GM19452 (cell line): ENCODE results near the gene BTD.

Experiments used
- ATAC-seq: cut with Tn5 transposase; IDR thresholded peaks from one replicate; pipeline ENCODE4 v1.9.1; 2021; ENCODE audit not compliant: unreplicated experiment

Gene BTD

DNA sequence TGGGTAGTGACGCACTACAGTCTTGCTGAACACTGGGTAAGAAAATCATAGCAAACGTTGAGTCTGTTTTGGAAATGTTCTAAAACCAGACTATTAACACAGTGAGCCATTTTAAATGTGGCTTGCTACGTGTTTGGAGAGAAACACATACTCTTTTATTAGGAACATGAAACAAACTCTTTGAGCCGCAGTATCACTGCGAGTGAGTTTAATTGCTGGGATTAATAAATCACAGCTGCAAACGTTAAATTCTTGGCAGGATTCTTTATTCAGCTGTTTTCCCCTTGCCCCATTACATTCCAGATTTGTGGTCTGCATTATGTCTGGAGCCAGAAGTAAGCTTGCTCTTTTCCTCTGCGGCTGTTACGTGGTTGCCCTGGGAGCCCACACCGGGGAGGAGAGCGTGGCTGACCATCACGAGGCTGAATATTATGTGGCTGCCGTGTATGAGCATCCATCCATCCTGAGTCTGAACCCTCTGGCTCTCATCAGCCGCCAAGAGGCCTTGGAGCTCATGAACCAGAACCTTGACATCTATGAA, 33.6 kb downstream of the BTD start:
- ATAC-seq = no peak

DNA sequence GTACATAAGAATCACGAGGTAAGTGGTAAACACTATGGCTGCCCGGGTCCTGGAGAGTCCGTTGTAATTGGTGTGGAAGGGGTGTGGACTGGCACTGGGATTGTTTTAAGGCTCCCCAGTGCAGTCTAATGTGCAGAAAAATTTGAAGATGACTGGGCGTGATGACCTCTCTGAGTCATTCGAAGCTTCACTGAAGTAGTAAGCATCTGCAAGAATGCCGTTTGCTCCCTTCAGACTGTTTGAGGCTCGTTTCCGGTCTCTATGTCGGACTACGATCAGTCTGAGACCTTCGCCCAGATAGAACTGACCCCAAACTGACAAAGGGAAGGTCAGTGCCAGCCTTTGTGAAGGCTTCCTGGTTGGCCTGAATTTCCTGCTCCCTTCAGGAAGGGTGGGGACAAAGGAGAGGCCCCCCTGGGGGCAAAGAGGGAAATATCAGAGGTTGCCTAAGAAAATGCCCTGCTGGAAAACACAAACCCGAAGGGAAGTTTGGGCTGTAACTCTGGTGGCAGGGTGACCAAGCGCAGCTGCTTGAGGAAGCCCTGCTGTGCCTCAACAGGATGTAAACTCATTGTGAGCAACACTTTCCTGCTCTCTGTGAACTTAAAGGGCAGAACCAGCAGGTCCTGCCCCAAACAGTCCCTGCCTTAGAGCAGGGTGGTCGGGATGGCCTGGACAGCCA, 34.6 kb downstream of the BTD start:
- peak; percentile 77 for ATAC-seq

DNA sequence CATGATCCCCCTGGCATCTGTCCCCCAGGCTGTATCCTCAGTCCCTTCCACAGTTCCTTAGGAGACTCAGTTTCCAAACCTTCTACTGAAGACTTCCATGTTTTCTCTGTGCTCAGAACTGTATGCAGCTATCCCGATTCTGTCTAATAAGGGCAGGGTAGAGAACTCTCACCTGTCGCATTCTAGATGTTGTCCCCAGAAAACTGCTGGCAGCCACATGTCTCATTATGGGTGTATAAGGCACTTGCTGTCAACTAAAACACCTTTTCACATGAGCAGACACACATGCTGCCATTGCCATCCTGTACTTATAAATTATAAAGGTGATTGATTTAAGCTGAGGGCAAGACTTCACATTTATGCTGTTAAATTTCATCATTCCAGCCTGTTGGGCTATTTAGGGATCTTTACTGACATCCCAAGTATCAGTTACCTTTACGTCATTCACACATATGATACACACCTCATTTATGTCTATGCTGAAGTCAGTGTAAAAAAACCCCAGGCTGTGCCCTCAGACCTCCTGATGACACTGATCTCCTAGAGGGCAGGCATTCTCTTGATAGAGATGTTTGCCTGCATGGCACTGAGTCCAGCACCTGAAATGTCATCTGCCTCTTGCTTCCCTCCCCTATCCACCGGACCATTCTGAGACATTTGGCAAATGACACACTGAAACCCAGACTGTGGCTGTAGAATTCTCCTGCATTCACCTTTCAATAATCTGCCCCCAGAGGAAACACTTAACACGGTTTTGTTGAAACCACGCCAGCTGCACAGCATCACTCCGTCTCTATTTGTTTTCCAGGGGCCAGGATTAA, 35.8 kb downstream of the BTD start:
- ATAC-seq = no peak

DNA sequence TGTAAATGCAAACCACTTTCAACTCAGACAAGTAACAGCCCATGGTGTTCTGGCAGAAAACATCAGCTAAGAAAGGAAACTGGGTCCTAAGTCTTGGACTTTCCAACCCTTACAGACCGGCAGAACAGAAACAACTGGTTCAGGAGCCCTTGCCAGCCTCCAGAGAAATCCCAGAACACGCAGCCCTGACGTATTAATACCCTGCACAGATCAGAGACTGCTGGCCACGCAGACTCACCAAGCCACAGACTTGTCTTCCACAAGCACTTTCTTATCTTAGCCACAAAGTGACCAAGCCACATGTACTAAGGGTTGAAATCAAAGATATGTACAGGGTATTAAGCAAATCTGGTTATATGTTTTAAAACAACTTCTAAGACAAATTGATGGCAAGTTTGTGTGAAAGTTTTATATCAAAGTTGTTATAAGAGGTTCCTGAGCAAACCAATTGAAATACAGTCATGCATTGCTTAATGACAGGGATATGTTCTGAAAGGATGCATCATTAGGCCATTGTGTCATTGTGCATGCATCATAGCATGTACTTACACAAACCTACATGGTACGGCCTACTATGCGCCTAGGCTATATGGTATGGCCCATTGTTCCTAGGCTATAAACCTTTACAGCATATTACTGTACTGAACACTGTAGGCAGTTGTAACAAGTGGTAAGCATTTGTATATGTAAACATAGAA, 36.8 kb downstream of the BTD start:
- ATAC-seq = no peak

DNA sequence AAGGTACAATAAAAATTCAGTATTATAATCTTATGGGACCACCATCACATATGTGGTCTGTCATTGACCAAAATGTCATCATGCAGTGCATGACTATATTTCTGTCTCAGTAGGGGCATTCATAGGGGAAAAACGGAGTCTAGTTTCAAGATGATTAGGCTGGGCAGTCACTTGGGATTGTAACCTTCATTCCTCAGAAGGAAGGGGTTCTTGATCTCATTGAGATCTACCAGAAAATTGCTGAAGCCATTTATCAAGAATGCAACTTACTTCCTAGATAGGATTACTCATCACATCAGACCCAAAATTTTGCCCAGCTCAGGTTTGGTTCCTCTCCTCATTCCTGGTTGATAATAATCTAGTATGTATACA, 37.3 kb downstream of the BTD start:
- no peak for ATAC-seq

DNA sequence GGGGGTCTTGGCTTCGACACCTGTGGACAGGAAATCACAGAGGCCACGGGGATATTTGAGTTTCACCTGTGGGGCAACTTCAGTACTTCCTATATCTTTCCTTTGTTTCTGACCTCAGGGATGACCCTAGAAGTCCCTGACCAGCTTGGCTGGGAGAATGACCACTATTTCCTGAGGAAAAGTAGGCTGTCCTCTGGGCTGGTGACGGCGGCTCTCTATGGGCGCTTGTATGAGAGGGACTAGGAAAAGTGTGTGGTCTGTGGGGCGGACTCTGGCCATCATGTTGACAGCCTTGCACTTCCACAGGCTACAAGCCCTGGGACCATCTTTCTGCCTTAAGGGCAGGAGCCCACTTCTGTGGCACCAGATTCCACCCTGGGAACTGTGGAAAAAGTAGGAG, 43.7 kb downstream of the BTD start:
- no peak for ATAC-seq

DNA sequence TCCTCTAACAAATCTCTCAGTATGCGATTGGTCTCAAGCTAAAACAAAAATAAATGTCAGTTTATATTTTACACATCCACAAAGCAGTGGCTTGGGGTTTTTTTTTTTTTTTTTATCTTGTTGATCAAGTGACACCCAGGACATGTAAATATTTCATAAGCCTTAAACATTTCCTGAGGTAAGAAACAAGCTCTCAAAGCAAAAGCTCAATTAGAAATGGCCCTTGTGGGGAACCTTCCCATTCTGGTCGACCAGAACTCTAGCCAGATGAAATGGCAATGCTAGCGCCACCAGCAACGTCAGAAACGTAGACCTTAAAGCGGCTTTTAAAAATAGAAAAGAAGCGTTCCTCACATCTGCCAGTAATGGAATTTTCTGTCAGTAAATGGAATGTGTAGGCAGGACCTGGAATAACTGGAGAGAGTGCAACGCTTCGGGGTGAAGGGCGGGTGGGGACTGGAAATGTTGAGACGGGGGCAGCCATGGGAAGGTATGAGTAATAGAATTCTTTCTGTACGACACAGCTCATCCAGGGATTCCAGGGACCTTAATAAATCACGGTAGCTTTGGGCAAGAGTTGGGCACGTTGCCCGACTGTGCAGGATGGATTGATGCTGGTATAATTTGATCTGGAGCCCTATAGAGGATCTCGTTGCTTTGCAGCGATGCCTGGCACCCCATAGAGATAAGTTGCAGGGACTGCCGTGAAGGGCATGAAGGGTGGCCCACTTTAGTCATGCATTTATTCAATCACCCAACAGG, 44.4 kb downstream of the BTD start:
- ATAC-seq = no peak

DNA sequence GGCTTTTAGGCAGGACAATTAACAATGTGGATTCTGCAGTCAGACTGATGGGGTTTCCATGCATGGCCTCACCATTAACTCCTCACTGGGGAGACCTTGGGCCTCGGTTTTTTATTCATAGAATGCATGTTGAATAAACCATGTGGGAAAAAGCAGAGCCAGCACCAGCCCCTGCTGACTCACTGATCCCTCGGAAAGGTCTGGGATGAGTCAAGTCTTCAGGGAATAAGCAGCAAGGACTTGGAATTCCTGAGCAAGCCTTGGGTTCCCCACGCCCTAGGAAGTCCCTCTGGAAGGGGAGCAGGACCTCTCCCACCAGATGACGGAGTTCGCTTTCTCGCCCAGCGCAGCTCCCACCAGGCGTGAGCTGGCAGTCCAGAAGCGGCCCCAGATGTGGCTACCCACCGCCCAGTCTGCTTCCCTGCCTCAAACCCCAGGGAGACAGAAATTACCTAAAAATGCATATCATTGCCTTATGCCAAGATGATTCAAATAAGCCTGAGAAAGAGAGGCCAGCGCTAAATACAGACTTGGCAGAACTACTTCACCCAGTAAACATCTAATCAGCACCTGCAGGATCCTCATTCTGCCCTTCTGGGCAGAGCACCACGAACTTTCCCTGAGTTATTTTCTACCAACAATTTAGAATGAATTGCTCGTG, 45.4 kb downstream of the BTD start:
- ATAC-seq = peak; percentile 29

DNA sequence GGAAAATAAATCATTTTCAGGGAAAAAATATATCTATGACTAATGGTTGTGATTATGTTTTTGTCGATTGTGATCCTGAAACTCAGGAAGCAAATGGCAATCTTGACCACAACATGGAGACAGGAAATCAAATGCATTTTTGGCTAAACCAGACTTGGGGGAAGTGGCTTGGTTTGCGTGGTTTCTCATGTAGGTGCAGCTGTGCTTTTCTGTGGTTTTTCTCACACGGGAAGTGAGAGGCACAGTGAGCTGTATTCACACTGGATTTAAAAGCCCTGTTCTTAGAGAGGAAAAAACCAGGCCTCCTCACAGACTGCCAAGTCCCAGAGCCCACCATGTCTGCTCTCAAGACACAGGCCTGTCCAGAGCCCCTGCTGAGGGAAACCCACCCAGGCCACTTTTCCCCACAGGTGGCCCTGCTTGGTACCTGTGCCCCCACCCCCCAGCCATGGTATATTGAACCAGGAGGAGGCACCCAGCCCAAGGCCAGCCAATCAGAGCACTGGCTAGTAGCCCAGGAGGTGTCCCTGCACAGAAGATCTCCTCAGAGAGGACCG, 46.1 kb downstream of the BTD start:
- ATAC-seq = peak; percentile 96

DNA sequence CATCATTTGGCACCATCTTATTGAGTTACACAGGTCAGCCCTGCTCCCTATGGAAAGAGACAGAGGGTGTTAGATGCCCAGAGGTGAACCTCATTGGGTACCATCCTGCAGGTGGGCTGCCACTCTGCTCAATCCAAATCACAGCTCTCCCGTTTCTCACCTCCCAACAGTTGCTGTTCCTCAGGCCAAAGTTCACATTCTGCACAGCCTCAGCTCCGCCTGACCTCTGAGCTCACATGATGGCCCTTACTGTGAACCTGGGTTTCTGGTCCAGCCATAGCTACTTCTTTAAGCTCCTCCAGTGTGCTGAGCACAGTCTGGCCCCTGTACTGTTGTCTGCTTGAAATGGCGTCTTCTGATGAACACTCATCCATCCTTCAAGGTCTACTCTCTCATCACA, 47.8 kb downstream of the BTD start:
- ATAC-seq = no peak

DNA sequence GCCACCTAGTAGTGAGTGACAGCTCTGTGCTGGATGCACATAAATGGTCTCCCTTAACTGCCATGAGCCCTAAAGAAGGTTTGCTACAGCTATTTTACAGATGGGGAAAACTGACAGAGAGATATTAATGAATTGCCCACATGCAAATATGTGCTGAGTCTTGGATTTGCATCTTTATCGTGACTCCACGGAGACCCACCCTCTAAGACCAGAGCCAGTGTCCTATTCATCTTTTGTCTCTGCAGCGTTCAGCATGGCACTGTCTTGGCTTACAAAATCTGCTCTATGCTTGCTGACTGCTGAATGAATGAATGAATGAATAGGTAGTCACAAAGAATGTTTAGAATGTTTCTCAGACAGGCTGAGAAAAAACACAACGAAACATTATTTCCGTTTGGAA, 48.3 kb downstream of the BTD start:
- ATAC-seq = no peak

DNA sequence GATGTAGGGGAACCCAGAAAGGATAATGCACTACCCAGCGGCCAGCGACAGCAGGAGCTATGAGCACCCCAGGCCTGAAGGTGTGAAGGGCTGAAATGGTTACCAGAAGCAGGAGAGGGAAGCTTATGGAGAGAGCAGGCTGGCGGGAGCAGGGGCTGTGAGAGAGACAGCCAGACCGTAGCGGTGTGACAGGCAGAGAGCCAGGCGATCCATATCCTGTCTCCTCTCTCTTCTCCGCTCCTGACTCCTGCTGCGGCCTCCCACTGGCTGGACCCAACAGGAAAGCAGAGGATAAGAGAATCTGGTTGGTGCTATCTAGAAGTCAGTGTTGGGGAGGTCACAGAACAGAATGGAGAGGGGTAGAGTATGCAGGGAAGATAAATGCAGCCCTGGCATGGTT, 49.9 kb downstream of the BTD start:
- no peak for ATAC-seq

DNA sequence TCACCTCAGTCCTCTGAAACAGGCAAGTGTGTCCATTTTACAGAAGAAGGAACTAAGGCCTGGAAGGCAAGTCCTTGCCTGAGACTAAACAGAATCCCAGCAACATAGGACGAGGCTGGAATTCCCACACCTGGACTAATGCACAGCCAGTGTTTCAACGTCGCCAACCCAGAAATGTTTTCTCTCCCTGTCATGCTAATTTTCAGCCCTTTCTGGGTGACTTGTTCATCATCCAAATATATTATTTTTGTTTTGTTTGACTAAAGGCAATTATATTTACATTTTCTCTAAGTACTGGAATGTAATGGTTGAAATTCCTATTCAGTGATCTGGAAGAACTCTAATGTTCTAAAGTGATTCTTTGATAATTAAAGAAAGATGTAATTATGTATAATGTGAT, 51.8 kb downstream of the BTD start:
- ATAC-seq = no peak

DNA sequence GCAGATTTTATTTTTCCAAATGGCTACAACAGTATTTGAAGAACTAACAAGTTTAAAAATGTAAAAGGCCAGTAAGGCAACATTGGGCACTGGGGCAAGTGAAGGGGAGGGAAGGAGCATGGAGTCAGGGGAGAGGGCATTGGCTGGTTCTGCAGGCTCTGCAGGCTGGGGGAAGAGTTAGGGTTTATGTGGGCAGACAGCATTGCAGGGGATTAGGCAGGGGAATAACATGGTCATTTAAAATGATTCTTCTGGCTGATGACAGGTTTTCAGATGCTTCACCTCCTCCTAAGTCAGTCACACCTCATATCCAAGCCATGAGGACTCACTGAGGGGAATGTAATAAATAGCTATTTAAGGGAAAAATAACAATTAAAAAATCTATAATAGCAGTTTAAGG, 52.6 kb downstream of the BTD start:
- no peak for ATAC-seq

DNA sequence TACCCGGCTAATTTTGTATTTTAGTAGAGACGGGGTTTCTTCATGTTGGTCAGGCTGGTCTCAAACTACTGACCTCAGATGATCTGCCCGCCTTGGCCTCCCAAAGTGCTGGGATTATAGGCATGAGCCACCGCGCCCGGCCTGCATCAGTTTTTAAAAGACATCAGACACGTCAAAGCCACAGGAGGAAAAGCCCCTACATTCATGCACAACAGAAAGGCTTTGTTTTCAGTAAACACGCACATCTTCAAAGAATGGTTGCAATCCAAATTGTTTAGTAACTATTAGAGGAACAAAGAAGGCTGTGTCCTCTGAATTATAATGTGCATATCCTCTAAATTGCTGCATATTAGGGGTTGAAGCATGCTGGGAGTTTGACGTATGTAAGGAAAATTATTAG, 53.3 kb downstream of the BTD start:
- ATAC-seq = no peak

DNA sequence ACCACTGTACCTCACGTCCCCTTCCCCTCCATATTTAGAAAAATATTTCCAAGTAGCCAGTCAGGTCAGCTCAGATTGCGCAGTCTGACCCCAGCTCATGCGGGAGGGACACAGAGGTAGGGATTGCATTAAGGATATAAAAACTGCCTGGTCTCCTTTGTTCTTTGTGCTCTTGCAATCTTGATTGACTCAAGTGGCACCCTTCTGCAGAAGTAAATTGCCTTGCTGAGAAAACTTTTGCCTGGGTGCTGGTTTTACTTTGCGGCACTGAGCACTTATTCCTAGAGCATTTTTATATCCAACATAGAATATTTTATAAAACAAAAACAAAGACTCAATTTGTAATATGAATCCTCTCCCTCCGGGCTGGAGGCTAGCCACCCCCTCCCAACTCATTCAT, 54.8 kb downstream of the BTD start:
- ATAC-seq = no peak

DNA sequence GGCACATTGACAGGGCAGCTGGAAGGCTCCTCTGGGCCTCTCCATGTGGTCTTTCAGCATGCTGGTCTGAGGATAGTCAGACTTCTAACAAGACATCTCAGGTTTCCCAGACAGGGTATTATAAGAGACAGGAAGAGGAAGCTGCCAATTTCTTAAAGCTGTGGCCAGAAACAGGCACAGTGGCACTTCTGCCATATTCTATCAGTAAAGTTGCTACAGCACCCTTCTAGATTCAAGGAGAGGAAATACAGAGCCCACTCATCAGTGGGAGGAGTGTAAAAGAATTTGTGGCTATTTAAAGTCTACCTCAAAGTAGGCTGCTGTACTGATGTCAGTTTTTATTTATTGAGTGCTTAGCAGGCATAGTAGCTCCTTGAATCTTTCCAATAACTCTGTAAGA, 55.5 kb downstream of the BTD start:
- no peak for ATAC-seq

DNA sequence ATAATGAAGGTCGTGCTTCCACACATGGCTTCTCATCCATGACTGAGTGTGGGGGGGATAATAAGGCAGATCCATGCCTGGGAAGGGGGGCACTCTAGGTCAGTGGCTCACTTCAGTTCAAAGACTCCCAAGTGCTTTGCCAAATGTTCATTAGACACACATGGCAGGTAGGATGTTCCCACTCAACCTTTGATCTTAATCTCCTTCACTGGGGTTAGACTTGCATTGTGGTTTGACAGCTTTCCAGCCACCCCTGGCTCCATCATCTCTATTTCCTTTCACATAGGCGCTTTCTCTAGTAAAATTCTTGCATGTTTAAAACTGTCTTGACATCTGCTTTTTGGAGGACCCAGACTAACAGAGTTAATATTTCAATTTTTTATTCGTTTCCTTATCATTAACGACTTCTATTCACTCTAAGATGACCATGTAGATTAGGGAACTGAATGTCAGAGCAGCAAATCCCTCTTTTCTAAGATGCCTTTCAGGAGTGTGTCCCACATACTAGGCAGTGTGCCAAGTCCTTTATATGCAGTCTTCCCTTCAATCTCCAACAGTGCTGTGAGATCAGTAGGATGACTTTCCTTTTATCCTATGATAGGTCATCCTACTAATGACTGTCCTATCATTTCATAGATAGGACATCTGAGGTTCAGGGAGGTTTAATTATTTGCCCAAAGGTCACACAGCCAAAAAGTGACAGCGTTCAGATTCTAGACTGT, 57.9 kb downstream of the BTD start:
- no peak for ATAC-seq

DNA sequence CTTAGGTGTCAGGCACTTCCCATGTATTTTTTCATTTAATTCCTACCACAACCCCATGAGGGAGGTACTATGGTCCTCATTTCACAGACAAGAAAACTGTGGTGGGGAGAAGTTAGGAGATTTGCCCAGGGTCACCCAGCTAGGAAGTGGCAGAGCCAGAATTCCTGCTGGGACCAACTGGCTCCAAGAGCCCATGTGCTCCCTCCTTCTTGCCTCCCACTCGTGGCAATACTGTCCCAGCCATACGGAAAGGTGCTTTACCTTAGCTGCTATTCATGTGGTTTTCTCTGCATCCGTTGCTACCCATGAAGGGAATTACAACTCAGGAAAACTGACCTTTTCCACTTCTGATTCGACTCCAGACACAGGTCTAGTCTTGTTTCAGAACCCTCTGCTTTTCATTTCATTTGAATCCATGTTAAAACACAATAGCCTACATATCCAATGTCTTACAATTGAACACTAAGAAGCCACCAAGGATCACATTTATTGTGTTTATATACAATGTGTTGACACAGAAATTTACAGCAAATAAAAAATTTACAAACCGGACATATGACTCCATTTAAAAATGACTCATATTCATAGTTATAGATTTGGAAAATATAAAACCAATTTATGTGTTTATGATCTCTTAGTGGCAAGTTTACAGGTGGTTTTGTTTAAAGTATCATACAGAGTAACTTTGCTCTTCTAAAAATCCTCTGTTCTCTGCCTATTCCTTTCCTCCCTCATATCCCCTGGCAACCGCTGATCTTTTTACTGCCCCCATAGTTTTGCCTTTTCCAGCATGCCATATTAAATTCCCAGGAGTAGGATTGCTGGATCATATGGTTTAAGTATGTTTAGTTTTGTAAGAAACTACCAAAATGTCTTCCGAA, 58.8 kb downstream of the BTD start:
- ATAC-seq = no peak
